GM20000 (cell line): ENCODE results near the gene ACRV1.
"Not testable (repeated sequence)": the region's sequence is repeated elsewhere in the genome, so short reads cannot be mapped to it uniquely, and the experiment has no call there.

Experiments used
- DNase-seq: peaks from one replicate; pipeline ENCODE4 v3.0.0; 2012; ENCODE audit warnings: low spot score
- TF ChIP-seq, protein P1 (sequence below): IDR thresholded peaks from 2 replicates; pipeline ENCODE4 v1.5.1; 2012; ENCODE audit warnings: mild to moderate bottlenecking, control low read depth; ENCODE audit errors: extremely low read depth, missing control alignments

ACRV1 gene, protein sequence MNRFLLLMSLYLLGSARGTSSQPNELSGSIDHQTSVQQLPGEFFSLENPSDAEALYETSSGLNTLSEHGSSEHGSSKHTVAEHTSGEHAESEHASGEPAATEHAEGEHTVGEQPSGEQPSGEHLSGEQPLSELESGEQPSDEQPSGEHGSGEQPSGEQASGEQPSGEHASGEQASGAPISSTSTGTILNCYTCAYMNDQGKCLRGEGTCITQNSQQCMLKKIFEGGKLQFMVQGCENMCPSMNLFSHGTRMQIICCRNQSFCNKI

DNA sequence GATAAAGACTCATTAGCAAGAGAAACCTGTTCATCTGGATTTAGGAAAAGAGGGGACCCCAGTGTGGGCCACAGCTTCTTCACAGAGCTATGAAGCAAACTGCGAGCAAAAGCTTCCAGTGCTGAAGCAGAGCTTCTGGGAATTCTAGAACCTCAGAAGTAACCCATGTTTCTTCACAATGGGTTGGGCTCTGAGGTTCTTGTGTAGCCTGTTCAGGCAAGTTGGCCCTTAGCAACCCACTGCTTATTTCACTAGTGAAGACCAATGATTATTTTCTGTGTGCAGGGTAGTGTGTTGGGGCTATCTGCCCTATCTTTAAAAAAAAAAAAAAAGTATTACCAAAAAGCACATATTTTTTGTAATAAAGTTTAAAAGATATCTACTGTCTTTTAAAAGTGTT, at the start of gene ACRV1:
Gene ACRV1 (minus strand): TSS at position 101 of the 400 bp plus-strand sequence. CDS start 67 bp downstream, at position 34.
- TF ChIP-seq, protein P1, sequence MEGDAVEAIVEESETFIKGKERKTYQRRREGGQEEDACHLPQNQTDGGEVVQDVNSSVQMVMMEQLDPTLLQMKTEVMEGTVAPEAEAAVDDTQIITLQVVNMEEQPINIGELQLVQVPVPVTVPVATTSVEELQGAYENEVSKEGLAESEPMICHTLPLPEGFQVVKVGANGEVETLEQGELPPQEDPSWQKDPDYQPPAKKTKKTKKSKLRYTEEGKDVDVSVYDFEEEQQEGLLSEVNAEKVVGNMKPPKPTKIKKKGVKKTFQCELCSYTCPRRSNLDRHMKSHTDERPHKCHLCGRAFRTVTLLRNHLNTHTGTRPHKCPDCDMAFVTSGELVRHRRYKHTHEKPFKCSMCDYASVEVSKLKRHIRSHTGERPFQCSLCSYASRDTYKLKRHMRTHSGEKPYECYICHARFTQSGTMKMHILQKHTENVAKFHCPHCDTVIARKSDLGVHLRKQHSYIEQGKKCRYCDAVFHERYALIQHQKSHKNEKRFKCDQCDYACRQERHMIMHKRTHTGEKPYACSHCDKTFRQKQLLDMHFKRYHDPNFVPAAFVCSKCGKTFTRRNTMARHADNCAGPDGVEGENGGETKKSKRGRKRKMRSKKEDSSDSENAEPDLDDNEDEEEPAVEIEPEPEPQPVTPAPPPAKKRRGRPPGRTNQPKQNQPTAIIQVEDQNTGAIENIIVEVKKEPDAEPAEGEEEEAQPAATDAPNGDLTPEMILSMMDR: no peak
- DNase-seq: no peak

DNA sequence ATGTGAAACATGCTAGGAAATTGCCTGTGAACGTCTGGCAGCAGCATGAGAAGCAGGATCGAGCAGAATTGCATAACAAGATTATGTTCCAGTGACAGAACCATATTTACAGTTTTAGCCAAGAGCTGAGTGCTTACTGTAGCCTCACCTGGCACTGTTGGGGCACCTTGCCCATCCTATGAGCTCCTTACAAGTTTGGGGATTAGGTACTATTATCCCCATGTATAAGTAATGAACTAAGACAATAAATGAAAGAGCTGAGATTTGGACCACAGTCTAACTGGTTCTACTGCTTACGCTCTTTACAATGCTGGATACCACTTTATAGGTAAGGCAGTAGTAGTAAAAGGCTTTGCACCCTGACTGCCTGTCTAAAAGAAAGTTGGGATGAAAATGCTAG, 48.3 kb upstream of the ACRV1 start:
- TF ChIP-seq, protein P1: no peak
- no peak for DNase-seq

DNA sequence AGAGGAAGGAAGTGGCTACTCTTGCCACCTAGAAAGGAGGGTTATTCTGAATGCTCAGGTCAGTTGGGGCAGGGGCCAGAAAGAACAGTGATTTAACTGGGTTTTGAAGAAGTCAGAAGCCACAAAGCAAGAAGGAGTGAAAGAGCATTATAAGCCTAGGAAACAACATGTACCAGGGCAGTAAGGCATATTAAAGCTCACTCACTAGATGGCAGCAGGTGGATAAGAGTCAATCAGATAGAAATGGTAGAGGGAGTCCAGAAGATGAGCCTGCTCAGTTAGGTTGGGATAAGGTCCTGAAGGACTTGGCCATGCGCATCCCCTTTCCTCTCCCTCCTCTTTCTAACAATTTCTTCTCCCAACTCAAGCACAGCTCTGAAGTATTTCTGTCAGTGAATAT, 43.5 kb upstream of the ACRV1 start:
- TF ChIP-seq, protein P1: no peak
- DNase-seq: no peak

DNA sequence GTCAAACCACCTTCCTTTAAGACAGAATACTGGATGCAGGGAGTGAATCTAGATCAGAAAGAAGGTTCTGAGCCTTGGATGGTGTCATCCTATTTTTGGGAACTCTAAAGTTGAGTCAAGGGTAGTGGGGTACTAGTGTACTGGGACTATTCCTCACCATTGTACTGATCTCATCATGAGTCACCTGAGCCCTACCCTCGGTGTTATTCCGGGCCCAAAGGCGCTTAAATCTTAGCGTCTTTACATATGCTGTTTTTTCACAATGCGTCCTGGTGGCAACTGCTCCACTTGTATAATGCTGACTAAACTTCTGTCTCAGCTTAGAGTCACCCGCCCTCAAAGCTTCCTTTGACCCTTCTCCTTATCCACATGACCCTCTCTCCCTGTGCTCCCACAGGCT, 40.1 kb upstream of the ACRV1 start:
- TF ChIP-seq, protein P1: no peak
- DNase-seq: no peak

DNA sequence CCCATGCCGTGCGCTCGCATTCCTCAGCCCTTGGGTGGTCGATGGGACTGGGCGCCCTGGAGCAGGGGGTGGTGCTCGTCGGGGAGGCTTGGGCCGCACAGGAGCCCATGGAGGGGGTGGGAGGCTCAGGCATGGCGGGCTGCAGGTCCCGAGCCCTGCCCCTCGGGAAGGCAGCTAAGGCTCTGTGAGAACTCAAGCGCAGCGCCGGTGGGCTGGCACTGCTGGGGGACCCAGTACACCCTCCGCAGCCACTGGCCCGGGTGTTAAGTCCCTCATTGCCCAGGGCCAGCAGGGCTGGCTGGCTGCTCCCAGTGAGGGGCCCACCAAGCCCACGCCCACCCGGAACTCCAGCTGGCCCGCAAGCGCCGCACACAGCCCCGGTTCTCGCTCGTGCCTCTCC, 24.0 kb upstream of the ACRV1 start:
- DNase-seq: not testable (repeated sequence)

DNA sequence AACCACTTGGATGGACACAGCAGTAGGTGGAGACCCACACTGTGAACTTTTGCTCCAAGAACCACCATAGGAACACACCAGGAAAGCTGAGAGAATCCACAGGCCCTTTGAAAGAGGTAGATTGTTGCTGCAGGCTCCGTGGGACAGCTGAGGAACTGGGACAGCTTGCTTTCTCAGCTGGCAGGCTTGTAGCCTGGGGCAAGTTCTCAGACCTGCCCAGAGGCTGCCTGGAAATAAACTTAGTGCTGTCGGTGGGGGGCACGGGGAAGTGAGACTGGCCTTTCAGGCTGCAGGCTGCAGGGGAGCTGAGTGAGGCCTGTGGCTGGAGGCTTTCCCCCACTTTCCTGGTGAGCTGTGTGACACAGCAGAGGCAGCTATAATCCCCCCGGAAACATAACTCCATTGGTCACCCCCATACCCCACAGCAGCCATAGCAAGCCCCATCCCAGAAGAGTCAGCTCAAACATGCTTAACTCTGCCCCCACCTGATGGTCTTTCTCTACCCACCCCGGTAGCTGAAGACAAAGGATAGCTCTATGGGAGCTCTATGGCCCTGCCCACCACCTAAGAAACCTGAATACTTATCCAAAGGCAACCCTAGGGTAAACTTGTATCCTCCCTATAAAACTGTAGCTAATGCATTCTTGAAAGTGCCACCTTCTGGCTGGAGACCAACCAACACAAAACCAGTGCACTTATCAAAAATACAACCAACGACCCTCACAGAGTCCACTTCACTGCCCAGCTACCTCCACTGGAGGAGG, 21.4 kb upstream of the ACRV1 start:
- no peak for DNase-seq
- TF ChIP-seq, protein P1: no peak

DNA sequence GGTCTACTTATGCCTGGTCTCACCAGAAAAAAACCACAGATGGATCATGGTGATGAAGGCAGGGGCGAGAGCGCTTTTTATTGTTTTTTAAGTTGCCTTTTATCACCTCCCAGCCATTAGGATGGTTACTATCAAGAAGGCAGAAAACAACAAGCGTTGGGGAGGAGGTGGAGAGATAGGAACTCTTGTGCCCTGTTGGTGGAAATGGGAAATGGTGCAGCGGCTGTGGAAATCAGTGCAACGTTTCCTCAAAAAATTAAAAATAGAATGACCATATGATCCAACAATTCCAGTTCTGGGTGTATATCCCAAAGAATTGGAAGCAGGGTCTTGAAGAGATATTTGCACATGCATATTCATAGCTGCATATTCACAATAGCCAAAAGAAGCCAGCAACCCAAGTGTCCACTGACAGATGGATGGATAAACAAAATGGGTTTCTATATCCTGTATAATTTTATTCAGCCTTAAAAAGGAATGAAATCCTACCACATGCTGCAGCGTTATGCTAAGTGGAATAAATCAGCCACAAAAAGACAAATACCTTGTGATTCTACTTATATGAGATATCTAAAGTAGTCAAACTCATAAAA, 20.5 kb upstream of the ACRV1 start:
- no peak for DNase-seq
- TF ChIP-seq, protein P1: no peak
